Neural cell (in vitro differentiated cells): ENCODE results near the gene PRKAG2. TPM values are rescaled to one million over a fixed set of nuclear protein-coding genes. Genes with fewer than 3 reads are reported as not detected.

Experiments used
- H2AFZ ChIP-seq: fragments of 200-600, 300-800 bp; sonication (generic), shearing (Covaris generic); 2 replicates; pipeline ENCODE4 v1.6.0; 2014; ENCODE audit warnings: low read depth, mild to moderate bottlenecking, antibody characterized with exemption, low read length, moderate library complexity
- H3F3A ChIP-seq: fragments of 200-600 bp; shearing (Covaris generic); 2 replicates; pipeline ENCODE4 v1.6.1; 2016; ENCODE audit warnings: mild to moderate bottlenecking, moderate library complexity, mixed read lengths, antibody characterized with exemption, low read length; ENCODE audit not compliant: insufficient read depth, poor library complexity, severe bottlenecking
- H3K27ac ChIP-seq: fragments of 200-600, 300-800 bp; sonication (generic), shearing (Covaris generic); 2 replicates; pipeline ENCODE4 v1.5.1; 2014; ENCODE audit warnings: mild to moderate bottlenecking, low read length, moderate library complexity
- H3K27me3 ChIP-seq: fragments of 300-800, 200-600 bp; sonication (generic), shearing (Covaris generic); 2 replicates; pipeline ENCODE4 v1.6.0; 2014; ENCODE audit warnings: mild to moderate bottlenecking, low read depth, low read length, moderate library complexity; ENCODE audit not compliant: insufficient read depth
- H3K36me3 ChIP-seq: fragments of 300-800, 200-600 bp; sonication (generic), shearing (Covaris generic); 2 replicates; pipeline ENCODE4 v1.5.1; 2014; ENCODE audit warnings: mild to moderate bottlenecking, antibody characterized with exemption, low read length, moderate library complexity; ENCODE audit not compliant: insufficient read depth
- H3K4me2 ChIP-seq: fragments of 300-800, 200-600 bp; sonication (generic), shearing (Covaris generic); 2 replicates; pipeline ENCODE4 v1.6.0; 2014; ENCODE audit warnings: mild to moderate bottlenecking, low read length
- H3K4me3 ChIP-seq: fragments of 300-800, 200-600 bp; sonication (generic), shearing (Covaris generic); 2 replicates; pipeline ENCODE4 v1.5.1; 2014; ENCODE audit warnings: mild to moderate bottlenecking, low read length, moderate library complexity
- H3K79me2 ChIP-seq: fragments of 200-600 bp; shearing (Covaris generic); replicated peaks from 2 replicates; pipeline ENCODE4 v1.6.0; 2014; ENCODE audit warnings: mild to moderate bottlenecking, low read length, moderate library complexity; ENCODE audit not compliant: insufficient read depth
- H3K9ac ChIP-seq: fragments of 300-800, 200-600 bp; sonication (generic), shearing (Covaris generic); 2 replicates; pipeline ENCODE4 v1.6.1; 2016; ENCODE audit warnings: mild to moderate bottlenecking, low read length, mixed read lengths
- H3K9me2 ChIP-seq: fragments of 200-600 bp; shearing (Covaris generic); 2 replicates; pipeline ENCODE4 v1.6.1; 2016; ENCODE audit warnings: mild to moderate bottlenecking, low read length, mixed read lengths; ENCODE audit not compliant: insufficient read depth
- H3K9me3 ChIP-seq: fragments of 200-600, 300-800 bp; sonication (generic), shearing (Covaris generic); 2 replicates; pipeline ENCODE4 v1.6.1; 2016; ENCODE audit warnings: mild to moderate bottlenecking, mixed run types, low read length, moderate library complexity, mixed read lengths
- H4K20me1 ChIP-seq: fragments of 200-600 bp; shearing (Covaris generic); 2 replicates; pipeline ENCODE4 v1.6.1; 2016; ENCODE audit warnings: mild to moderate bottlenecking, mixed run types; ENCODE audit not compliant: insufficient read depth
- CTCF ChIP-seq: fragments of 450-650 bp; IDR thresholded peaks from 2 replicates; pipeline ENCODE4 v1.5.1; 2014; ENCODE audit warnings: antibody characterized with exemption, mild to moderate bottlenecking, moderate library complexity; ENCODE audit not compliant: poor library complexity, severe bottlenecking
- EP300 ChIP-seq: fragments of 450-650 bp; conservative IDR thresholded peaks from 2 replicates; pipeline ENCODE4 v1.6.1; 2014; ENCODE audit warnings: antibody characterized with exemption, mild to moderate bottlenecking, moderate library complexity; ENCODE audit not compliant: poor library complexity, severe bottlenecking
- EZH2 ChIP-seq: fragments of 200-600, 300-800 bp; shearing (Covaris generic), sonication (generic); IDR thresholded peaks from 2 replicates; pipeline ENCODE4 v1.6.1; 2014; ENCODE audit warnings: antibody characterized with exemption, low read length, borderline replicate concordance, mild to moderate bottlenecking; ENCODE audit not compliant: insufficient read depth, poor library complexity, severe bottlenecking
- MXI1 ChIP-seq: fragments of 450-650 bp; conservative IDR thresholded peaks from 2 replicates; pipeline ENCODE4 v1.6.1; 2014; ENCODE audit warnings: antibody characterized with exemption, mild to moderate bottlenecking; ENCODE audit not compliant: poor library complexity, severe bottlenecking
- POLR2AphosphoS5 ChIP-seq: IDR thresholded peaks from 2 replicates; pipeline ENCODE4 v1.6.1; 2012
- RAD21 ChIP-seq: fragments of 450-650 bp; conservative IDR thresholded peaks from 2 replicates; pipeline ENCODE4 v1.6.1; 2014; ENCODE audit warnings: antibody characterized with exemption, mild to moderate bottlenecking, moderate library complexity
- REST ChIP-seq: IDR thresholded peaks from 2 replicates; pipeline ENCODE4 v1.6.1; 2012; ENCODE audit warnings: borderline replicate concordance
- SMC3 ChIP-seq: fragments of 450-650 bp; conservative IDR thresholded peaks from 2 replicates; pipeline ENCODE4 v1.6.1; 2014; ENCODE audit warnings: antibody characterized with exemption, mild to moderate bottlenecking, moderate library complexity; ENCODE audit not compliant: poor library complexity
- TAF1 ChIP-seq: IDR thresholded peaks from 2 replicates; pipeline ENCODE4 v1.6.1; 2012; ENCODE audit warnings: low read depth
- polyA plus RNA-seq: library from polyadenylated mRNA; depleted of rRNA; stranded (reverse); fragments of >200 nt; gene quantifications from 2 replicates; pipeline ENCODE4 v1.2.3, GENCODE V29; 2014

PRKAG2 gene
- polyA plus RNA-seq, 1 donor from 2014 or later, result 22.9 TPM

GRCh38 chr7:151715666-151716315 is 161.1 kb downstream of the PRKAG2 start:
- no peaks in the 10 kb centered on the region for H3K9me2 ChIP-seq
- H3K27me3 ChIP-seq, result no peaks in the 10 kb centered on the region
- H3F3A ChIP-seq, result no peaks in the 10 kb centered on the region
- H2AFZ ChIP-seq, result no peak overlapping the region
- H3K9me3 ChIP-seq, result no peaks in the 10 kb centered on the region
- H4K20me1 ChIP-seq, result no peaks in the 10 kb centered on the region
- H3K36me3 ChIP-seq, result no peaks in the 10 kb centered on the region
- no peak overlapping the region for H3K4me3 ChIP-seq
- no peak overlapping the region for H3K27ac ChIP-seq
- no peak for TF ChIP-seq REST
- TF ChIP-seq TAF1, result no peak
- TF ChIP-seq POLR2AphosphoS5, result no peak
- TF ChIP-seq RAD21, result no peak
- no peak for TF ChIP-seq CTCF
- TF ChIP-seq EZH2, result no peak
- TF ChIP-seq SMC3, result no peak
- no peak for TF ChIP-seq MXI1
- no peak for TF ChIP-seq EP300
- H3K79me2 ChIP-seq, result no peaks in the 10 kb centered on the region
- no peak overlapping the region for H3K4me2 ChIP-seq
- no peak overlapping the region for H3K9ac ChIP-seq

GRCh38 chr7:151714201-151714600 is 162.7 kb downstream of the PRKAG2 start:
- Histone ChIP-seq H3K4me3 (no peak overlapping the region), H3K27me3 (no peaks in the 10 kb centered on the region), H3K36me3 (no peaks in the 10 kb centered on the region), H3K79me2 (no peaks in the 10 kb centered on the region), H3F3A (no peaks in the 10 kb centered on the region), H2AFZ (no peak overlapping the region), H4K20me1 (no peaks in the 10 kb centered on the region), H3K9me2 (no peaks in the 10 kb centered on the region), H3K9ac (no peak overlapping the region), H3K4me2 (no peak overlapping the region), H3K9me3 (no peaks in the 10 kb centered on the region), H3K27ac (no peak overlapping the region)
- no peak for TF ChIP-seq SMC3
- no peak for TF ChIP-seq TAF1
- no peak for TF ChIP-seq EZH2
- TF ChIP-seq EP300, result no peak
- no peak for TF ChIP-seq MXI1
- TF ChIP-seq POLR2AphosphoS5, result no peak
- TF ChIP-seq RAD21, result no peak
- TF ChIP-seq CTCF, result no peak
- TF ChIP-seq REST, result no peak
